HepG2 (cell line): ENCODE data around the gene INTS6.

Experiments used
- HOXA3 ChIP-seq: sonication (generic); formaldehyde crosslinking; IDR thresholded peaks from 2 replicates; pipeline ENCODE4 v1.5.0; 2020; ENCODE audit warnings: missing genetic modification reagents
- SP2 ChIP-seq: sonication (generic); formaldehyde crosslinking; IDR thresholded peaks from 2 replicates; pipeline ENCODE4 v1.5.1; 2020; ENCODE audit warnings: mild to moderate bottlenecking, missing genetic modification reagents

DNA sequence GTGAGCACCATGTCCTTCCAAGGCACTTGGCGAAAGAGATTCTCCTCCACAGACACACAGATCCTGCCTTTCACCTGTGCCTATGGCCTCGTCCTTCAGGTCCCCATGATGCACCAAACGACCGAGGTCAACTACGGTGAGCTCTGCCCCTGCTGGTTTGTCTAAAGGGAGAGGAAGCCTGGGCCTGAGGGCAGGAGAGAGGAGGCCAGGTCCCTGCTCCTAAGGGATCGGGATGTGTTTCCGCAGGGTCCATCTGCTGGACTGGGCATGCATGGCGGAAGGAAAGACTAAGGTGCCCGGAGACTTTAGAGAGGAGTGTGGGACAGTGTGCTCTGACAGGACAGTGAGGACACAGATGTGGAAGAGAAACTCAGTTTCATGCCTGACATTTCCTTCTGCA lies 105.7 kb downstream of the INTS6 start:
- TF ChIP-seq SP2 = no peak
- no peak for TF ChIP-seq HOXA3
